ENCODE results near the gene APPBP2.
A peak's percentile ranks its signal among the peaks of the same experiment; 100 is the strongest.

DNA sequence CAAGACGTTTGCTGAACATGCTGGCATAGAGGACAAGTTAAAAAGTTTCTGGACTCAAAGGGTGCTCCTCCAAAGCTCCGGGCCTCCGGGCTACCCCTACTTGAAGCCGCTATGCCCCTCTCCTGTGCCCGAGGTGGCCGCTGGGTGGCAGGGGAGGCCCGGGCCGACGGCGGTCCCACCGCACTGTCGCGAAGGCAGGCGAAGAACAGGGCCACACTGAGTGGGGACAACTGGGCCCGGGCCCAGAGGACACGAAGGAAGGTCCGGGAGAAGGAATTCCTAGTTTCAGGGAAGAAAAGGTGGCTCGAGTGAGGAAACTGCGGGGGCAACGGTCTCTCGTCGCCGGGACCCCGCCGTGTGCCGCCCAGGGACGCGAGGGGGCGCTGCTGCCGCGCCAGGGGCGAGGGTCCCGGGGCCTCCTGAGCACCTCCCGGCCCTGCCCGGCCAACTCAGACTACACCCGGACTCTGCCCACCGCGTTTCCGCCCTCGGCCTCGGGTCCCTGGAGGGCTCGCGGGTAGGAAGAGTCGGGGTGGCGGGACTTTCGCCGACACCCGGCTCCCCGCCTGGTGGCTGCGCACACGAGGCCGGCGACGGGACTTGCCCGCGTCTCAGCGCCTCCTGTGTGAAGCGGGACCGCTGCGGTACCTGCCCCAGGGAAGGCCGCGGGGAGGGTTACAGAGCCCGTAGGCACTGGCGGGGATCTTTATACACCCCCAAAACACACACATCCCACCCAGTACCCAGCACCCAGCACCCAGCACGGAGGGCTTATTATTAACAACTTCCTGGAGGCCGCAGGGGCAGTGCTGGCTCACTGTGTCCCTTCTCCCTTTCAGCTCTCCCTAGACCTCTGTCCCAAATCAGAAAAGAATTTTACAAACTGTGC is 104.5 kb downstream of the APPBP2 start:
- TF ChIP-seq CTCF (IDR thresholded peaks at IDR 0.05) (peak; percentile 96), ZFX (IDR thresholded peaks at IDR 0.05; ENCODE audit: borderline replicate concordance) (no peak)

All from 22Rv1 (cell line).